OCI-LY3 (cell line): ENCODE data around the gene MYCBP2.

Source experiments
- EZH2phosphoT487 ChIP-seq: fragments of 200-600 bp; shearing (Covaris generic); IDR thresholded peaks from 2 replicates; pipeline ENCODE4 v1.6.1; 2018; ENCODE audit warnings: antibody characterized with exemption, mixed run types, low read depth
- TF ChIP-seq, protein P1 (sequence below): fragments of 200-600, 300-600 bp; sonication (generic); IDR thresholded peaks from 2 replicates; pipeline ENCODE4 v1.5.1; 2014; ENCODE audit warnings: antibody characterized with exemption, low read length, low read depth

GRCh38 chr13:77338329-77338728 lies 11.4 kb upstream of the MYCBP2 start:
- TF ChIP-seq, protein P1, sequence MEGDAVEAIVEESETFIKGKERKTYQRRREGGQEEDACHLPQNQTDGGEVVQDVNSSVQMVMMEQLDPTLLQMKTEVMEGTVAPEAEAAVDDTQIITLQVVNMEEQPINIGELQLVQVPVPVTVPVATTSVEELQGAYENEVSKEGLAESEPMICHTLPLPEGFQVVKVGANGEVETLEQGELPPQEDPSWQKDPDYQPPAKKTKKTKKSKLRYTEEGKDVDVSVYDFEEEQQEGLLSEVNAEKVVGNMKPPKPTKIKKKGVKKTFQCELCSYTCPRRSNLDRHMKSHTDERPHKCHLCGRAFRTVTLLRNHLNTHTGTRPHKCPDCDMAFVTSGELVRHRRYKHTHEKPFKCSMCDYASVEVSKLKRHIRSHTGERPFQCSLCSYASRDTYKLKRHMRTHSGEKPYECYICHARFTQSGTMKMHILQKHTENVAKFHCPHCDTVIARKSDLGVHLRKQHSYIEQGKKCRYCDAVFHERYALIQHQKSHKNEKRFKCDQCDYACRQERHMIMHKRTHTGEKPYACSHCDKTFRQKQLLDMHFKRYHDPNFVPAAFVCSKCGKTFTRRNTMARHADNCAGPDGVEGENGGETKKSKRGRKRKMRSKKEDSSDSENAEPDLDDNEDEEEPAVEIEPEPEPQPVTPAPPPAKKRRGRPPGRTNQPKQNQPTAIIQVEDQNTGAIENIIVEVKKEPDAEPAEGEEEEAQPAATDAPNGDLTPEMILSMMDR, result no peak; the same call in 1 of the 2 replicates
- TF ChIP-seq EZH2phosphoT487, result no peak
